ENCODE results near the gene BRSK2.

BRSK2 gene

DNA sequence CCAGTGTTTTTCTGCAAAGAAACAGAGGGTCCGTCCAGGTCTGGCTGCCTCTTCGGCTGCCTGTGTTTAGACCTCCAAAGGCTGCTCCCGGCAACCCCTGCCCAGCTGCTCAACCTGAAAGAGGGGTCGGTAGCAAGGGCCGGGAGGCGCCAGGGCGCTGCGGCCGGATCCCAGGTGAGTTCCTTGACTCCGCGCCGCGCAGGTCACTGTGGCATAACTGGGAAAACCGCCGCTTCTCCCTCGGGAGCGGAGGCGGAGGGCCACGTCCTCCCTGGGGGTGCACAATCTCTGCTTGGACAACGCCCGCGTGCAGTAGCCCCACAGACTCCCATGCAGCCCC is 1.0 kb upstream of the BRSK2 start:
- DNase-seq (ENCODE audit: extremely low spot score): no peak
- TF ChIP-seq L3MBTL2 (conservative IDR thresholded peaks at IDR 0.05) (no peak), SP1 (IDR thresholded peaks at IDR 0.05) (no peak), BHLHE40 (IDR thresholded peaks at IDR 0.05; ENCODE audit: borderline replicate concordance) (no peak), FOXM1 (IDR thresholded peaks at IDR 0.05; ENCODE audit: borderline replicate concordance) (no peak), NFRKB (IDR thresholded peaks at IDR 0.05) (no peak), SUZ12 (IDR thresholded peaks at IDR 0.05) (no peak), LEF1 (IDR thresholded peaks at IDR 0.05; ENCODE audit: borderline replicate concordance) (no peak), HDGF (IDR thresholded peaks at IDR 0.05; ENCODE audit: borderline replicate concordance) (no peak), FOXA1 (IDR thresholded peaks at IDR 0.05) (no peak), CTBP1 (IDR thresholded peaks at IDR 0.05; ENCODE audit: borderline replicate concordance) (no peak), TARDBP (IDR thresholded peaks at IDR 0.05) (no peak), ELF4 (IDR thresholded peaks at IDR 0.05) (no peak), ARNT (IDR thresholded peaks at IDR 0.05) (no peak)
- TF ChIP-seq, protein P1, sequence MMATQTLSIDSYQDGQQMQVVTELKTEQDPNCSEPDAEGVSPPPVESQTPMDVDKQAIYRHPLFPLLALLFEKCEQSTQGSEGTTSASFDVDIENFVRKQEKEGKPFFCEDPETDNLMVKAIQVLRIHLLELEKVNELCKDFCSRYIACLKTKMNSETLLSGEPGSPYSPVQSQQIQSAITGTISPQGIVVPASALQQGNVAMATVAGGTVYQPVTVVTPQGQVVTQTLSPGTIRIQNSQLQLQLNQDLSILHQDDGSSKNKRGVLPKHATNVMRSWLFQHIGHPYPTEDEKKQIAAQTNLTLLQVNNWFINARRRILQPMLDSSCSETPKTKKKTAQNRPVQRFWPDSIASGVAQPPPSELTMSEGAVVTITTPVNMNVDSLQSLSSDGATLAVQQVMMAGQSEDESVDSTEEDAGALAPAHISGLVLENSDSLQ (IDR thresholded peaks at IDR 0.05): no peak
- POLR2A ChIA-PET: interaction anchor here (1.7 to 1.8 kb wide), 2 partner anchors 9 to 79 kb away, joined by 4 to 5 read pairs; partner anchors contain the start of gene TOLLIP
- CTCF ChIA-PET: no interaction called here

DNA sequence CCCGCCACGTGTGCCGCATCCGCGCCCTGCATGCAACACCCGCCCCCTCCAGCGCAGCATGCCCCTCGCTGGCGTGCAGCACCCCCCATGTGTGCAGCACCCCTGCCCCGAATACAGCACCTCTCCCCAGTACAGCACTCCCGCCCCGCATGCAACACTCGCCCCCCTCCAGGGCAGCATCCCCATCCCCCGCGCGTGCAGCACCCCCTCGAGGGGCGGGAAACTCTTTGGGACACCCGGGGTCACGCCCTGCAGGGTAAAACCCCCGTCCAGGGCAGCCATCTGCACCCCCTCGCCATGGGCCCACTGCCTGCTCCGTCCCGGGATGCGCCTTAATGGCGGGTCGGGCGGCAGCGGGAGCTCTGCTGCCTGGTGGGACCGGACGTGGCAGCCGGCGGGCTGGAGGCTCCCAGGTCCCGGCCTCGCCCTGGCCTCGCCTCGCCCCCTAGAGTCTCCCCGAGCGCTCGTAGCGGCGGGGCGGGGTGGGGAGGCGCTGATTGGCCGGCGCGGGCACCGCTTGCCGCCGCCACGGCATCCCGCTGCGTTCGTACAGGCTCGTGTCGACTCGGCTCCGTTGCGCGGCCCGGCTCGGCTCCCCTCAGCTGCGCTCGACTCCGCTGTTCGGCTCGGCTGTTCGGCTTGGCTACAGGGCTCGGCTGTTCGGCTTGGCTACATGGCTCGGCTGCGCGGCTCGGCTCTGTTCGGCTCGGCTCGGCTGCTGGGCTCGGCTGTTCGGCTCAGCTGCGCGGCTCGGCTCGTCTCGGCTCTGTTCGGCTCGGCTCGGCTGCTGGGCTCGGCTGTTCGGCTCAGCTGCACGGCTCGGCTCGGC is 417 bp upstream of the BRSK2 start:
- peak; percentile 98 for DNase-seq (ENCODE audit: extremely low spot score)
- ChIA-PET CTCF (interaction anchor here (0.6 kb wide), 1 partner anchor 613 kb away, joined by 3 read pairs; no protein-coding TSS in a partner anchor), POLR2A (interaction anchor here (0.6 to 1.8 kb wide), 4 partner anchors 8 to 127 kb away, joined by 3 to 5 read pairs (median 4); partner anchors contain the start of gene TOLLIP)
- no peak for TF ChIP-seq CTBP1 (IDR thresholded peaks at IDR 0.05; ENCODE audit: borderline replicate concordance)
- peak; percentile 29; the same call in 1 of the 2 replicates for TF ChIP-seq ELF4 (IDR thresholded peaks at IDR 0.05)
- no peak for TF ChIP-seq FOXA1 (IDR thresholded peaks at IDR 0.05)
- TF ChIP-seq L3MBTL2 (conservative IDR thresholded peaks at IDR 0.05): peak; percentile 81

DNA sequence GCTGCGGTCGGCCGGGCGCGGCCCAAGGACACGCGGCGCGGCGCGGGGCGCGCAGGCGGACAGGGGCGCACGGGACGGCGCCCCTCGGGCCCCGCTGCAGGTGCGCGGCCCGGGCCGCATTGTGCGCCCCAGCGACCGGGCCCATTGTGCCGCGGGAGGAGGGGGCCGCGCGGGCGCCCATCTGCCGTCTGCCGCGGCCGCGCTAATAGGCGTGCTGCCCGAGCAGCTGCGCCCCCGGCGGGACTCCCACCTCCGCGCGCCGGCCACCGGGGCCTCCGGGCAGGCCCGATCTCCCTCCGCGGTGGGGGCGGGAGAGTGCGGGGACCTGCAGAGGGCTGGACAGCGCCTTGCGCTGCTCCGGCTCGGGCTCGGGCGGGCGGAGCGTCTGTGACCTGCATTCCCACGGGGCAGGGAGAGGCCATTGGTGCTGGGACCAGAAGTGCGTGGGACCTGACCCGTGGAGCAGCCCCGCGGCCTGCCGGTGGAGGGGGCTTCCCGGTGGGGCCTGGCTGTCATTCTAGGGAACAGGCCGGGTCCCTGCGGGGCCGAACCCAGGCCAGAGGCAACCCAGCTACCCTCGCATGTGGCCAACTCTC is 933 bp downstream of the BRSK2 start:
- ChIA-PET CTCF (no interaction called here), POLR2A (interaction anchor here (2.6 kb wide), 1 partner anchor 8 kb away, joined by 10 read pairs; no protein-coding TSS in a partner anchor)
- no peak for TF ChIP-seq L3MBTL2 (conservative IDR thresholded peaks at IDR 0.05)
- no peak for TF ChIP-seq LEF1 (IDR thresholded peaks at IDR 0.05; ENCODE audit: borderline replicate concordance)
- TF ChIP-seq CTBP1 (IDR thresholded peaks at IDR 0.05; ENCODE audit: borderline replicate concordance): no peak
- TF ChIP-seq HDGF (IDR thresholded peaks at IDR 0.05; ENCODE audit: borderline replicate concordance): no peak
- peak; percentile 33 for DNase-seq (ENCODE audit: extremely low spot score)

DNA sequence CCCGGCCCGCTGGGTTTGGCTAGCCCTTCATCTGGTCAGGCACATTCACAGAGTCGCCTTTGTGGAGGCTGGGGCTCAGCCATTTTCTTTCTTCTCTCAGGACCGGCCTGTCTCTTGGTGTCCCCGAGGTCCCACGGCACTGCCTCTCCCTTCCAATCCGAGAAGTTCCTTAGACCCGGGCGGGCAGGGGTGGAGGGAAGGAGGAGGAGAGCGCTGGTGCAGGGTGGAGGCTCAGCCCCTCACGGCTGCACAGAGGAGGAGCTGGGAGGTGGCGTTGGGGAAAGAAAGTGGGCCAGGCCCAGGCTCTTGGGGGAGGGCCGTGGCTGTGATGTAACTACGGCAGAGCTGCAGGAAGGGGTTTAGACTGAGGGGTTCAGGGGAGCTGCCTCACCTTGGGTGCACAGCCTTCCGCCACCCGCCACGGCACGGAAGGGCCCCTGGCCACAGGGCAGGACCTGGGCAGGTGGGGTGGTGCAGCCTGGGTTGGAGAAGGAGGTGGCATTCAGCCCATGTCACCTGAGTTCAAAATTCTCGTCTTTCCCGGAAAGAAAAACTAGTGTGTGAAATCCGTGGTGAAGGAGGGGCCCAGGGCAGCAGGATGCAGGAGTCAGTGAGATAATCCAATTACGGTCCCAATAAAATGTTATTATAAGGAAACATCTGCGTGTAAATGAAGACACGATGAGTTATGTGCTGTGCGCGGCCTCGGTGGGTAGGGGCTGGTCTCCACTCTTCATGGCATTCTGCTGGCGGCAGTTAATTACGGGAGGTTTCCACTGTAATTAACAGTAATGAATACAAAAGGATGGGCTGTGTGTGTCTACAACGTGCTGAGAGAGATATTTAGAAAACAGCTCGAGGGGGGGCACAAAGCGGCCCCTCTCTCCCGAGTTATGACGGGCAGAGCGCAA is 1.7 kb downstream of the BRSK2 start:
- ChIA-PET POLR2A (interaction anchor here (2.6 kb wide), 1 partner anchor 9 kb away, joined by 10 read pairs; no protein-coding TSS in a partner anchor), CTCF (interaction anchor here (0.6 to 0.9 kb wide), 2 partner anchors 10 to 634 kb away, joined by 3 to 4 read pairs; no protein-coding TSS in a partner anchor)
- no peak for TF ChIP-seq CTBP1 (IDR thresholded peaks at IDR 0.05; ENCODE audit: borderline replicate concordance)
- TF ChIP-seq FOXK2 (IDR thresholded peaks at IDR 0.05): no peak
- peak; percentile 35; the same call in 1 of the 2 replicates for TF ChIP-seq HDGF (IDR thresholded peaks at IDR 0.05; ENCODE audit: borderline replicate concordance)
- TF ChIP-seq TARDBP (IDR thresholded peaks at IDR 0.05): no peak
- no peak for TF ChIP-seq FOXA1 (IDR thresholded peaks at IDR 0.05)
- peak; percentile 35 for DNase-seq (ENCODE audit: extremely low spot score)

DNA sequence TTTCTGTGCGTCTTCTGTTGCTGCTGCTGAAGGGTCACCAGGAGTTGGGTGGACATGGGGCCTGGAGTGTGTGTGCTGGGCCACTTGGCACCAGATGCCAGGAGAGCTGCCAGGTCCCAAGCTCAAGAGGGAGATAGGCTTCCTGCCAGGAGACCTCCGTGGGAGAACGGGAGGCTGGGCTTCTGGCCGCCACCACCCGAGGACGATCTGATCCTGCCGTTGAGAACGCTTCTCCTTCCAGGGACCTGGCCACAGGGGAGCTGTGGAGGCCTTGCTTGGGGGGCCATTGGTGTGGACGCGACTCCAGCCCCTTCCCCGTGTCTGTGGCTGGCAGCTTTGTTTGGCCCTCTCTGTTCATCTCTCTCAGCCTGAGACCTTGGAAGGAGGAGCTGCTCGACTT is 2.4 kb downstream of the BRSK2 start:
- CTCF ChIA-PET: interaction anchor here (0.9 kb wide), 1 partner anchor 10 kb away, joined by 3 read pairs; no protein-coding TSS in a partner anchor
- TF ChIP-seq, protein P1 (IDR thresholded peaks at IDR 0.05): no peak
- TF ChIP-seq ARNT (IDR thresholded peaks at IDR 0.05) (no peak), SP1 (IDR thresholded peaks at IDR 0.05) (no peak), FOXA1 (IDR thresholded peaks at IDR 0.05) (no peak)
- POLR2A ChIA-PET: interaction anchor here (2.6 kb wide), 1 partner anchor 9 kb away, joined by 10 read pairs; no protein-coding TSS in a partner anchor
- no peak for DNase-seq (ENCODE audit: extremely low spot score)

DNA sequence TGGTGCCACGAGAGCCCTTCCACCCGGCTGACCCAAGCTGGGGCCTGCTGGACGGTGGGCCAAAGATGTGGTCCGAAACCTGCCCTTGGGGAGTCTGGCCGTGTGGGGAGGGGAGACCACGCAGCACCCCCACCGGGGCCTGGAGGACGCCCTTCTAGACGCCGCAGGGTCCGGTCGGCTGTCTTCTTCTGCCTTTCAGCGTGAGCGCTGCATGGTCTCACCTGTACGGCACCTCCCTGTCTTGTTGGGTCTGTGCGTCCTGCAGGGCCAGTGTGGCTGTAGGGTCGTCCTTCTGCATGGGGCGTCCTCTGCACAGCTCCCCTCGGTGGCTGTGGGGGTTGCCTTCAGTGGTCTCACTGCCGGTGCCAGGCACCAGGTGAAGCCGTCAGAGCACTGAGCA is 2.8 kb downstream of the BRSK2 start:
- ChIA-PET CTCF (no interaction called here), POLR2A (interaction anchor here (2.6 kb wide), 1 partner anchor 10 kb away, joined by 10 read pairs; no protein-coding TSS in a partner anchor)
- DNase-seq (ENCODE audit: extremely low spot score): no peak
- no peak for TF ChIP-seq SP1 (IDR thresholded peaks at IDR 0.05)
- TF ChIP-seq LEF1 (IDR thresholded peaks at IDR 0.05; ENCODE audit: borderline replicate concordance): no peak
- no peak for TF ChIP-seq FOXA1 (IDR thresholded peaks at IDR 0.05)
- no peak for TF ChIP-seq FOXM1 (IDR thresholded peaks at IDR 0.05; ENCODE audit: borderline replicate concordance)
- TF ChIP-seq BHLHE40 (IDR thresholded peaks at IDR 0.05; ENCODE audit: borderline replicate concordance): no peak
- TF ChIP-seq, protein P1 (IDR thresholded peaks at IDR 0.05): no peak
- TF ChIP-seq L3MBTL2 (conservative IDR thresholded peaks at IDR 0.05): no peak
- TF ChIP-seq CTBP1 (IDR thresholded peaks at IDR 0.05; ENCODE audit: borderline replicate concordance): no peak
- TF ChIP-seq ELF4 (IDR thresholded peaks at IDR 0.05): no peak
- TF ChIP-seq TARDBP (IDR thresholded peaks at IDR 0.05): no peak
- no peak for TF ChIP-seq ARNT (IDR thresholded peaks at IDR 0.05)
- TF ChIP-seq HDGF (IDR thresholded peaks at IDR 0.05; ENCODE audit: borderline replicate concordance): no peak
- no peak for TF ChIP-seq FOXK2 (IDR thresholded peaks at IDR 0.05)
- TF ChIP-seq ZNF384 (IDR thresholded peaks at IDR 0.05): no peak
- no peak for TF ChIP-seq SUZ12 (IDR thresholded peaks at IDR 0.05)
- TF ChIP-seq NFRKB (IDR thresholded peaks at IDR 0.05): no peak
